Upper lobe of right lung (tissue), 1 donor: ENCODE data around the gene PELO. TPM values are rescaled to one million over a fixed set of nuclear protein-coding genes. Genes with fewer than 3 reads are reported as not detected.

Experiments used
- ATAC-seq: fragments of 200-7000 bp; cut with Tn5 transposase; one replicate; pipeline ENCODE4 v1.9.1; 2020; ENCODE audit warnings: mild to moderate bottlenecking, moderate library complexity
- DNase-seq: peaks from one replicate; pipeline ENCODE4 v3.0.0-alpha.2; 2020
- H3K27ac ChIP-seq: fragments of 200-600 bp; one replicate; pipeline ENCODE4 v1.8.0; 2022
- H3K27me3 ChIP-seq: fragments of 200-600 bp; one replicate; pipeline ENCODE4 v1.8.0; 2022; ENCODE audit warnings: mild to moderate bottlenecking
- H3K36me3 ChIP-seq: fragments of 200-600 bp; one replicate; pipeline ENCODE4 v1.8.0; 2022
- H3K4me1 ChIP-seq: fragments of 200-600 bp; one replicate; pipeline ENCODE4 v1.8.0; 2022
- H3K4me3 ChIP-seq: fragments of 200-600 bp; one replicate; pipeline ENCODE4 v1.8.0; 2022; ENCODE audit warnings: mild to moderate bottlenecking
- H3K9me3 ChIP-seq: fragments of 200-600 bp; one replicate; pipeline ENCODE4 v1.8.0; 2022
- CTCF ChIP-seq: fragments of 200-600 bp; IDR thresholded peaks from one replicate; pipeline ENCODE4 v1.8.0; 2022; ENCODE audit warnings: antibody characterized with exemption
- intact Hi-C: fragments of 100-400 bp; cut with DNase I; formaldehyde crosslinking; loops from one replicate; pipeline ENCODE4 v1.11.0; 2022
- total RNA-seq: library from RNA; stranded (reverse); fragmentation: NEBNext Ultra II Directional; extraction: Animal tissue kit (Norgen Biotek cat#: 25700); gene quantifications from one replicate; pipeline ENCODE4 v1.2.1, GENCODE V29; 2021
- donor health status: DM: no; HTN: yes; CAD: no; lungs with severe emphysema.

PELO gene
- total RNA-seq, 1 donor from 2014 or later: 41.3 TPM

DNA sequence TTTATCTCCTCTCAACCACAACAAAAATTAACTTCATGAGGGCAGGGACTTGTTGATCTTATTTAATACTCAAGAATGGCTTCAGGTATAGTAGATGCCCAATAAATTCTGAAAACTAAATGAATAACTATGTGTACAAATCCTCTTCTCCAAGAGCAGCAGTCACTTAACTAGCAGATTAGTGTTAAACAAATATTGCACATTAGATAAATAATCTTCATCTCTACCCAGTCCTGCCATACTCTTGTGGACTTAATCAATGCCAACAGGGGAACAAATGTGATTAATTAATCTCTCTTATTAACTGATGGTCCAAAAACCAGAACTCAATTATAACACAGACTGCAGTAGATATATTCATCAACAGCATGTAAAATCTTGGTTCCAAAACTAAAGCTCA, 15.0 kb upstream of the PELO start:
- Histone ChIP-seq H3K27ac (peak overlapping the region; percentile 32), H3K9me3 (no peaks in the 10 kb centered on the region), H3K4me3 (no peak overlapping the region), H3K27me3 (no peaks in the 10 kb centered on the region), H3K4me1 (peaks cover 23% of the 10 kb centered on the region), H3K36me3 (no peaks in the 10 kb centered on the region)
- intact Hi-C loops: no loop called here
- no peak for TF ChIP-seq CTCF
- DNase-seq: no peak
- no peak for ATAC-seq

- no peak for TF ChIP-seq CTCF
- Histone ChIP-seq H3K36me3 (no peaks in the 10 kb centered on the region), H3K4me1 (peaks cover 23% of the 10 kb centered on the region), H3K4me3 (no peak overlapping the region), H3K9me3 (no peaks in the 10 kb centered on the region), H3K27ac (peak overlapping the region; percentile 32), H3K27me3 (no peaks in the 10 kb centered on the region)
- ATAC-seq (no peak), DNase-seq (no peak)
- intact Hi-C loops: no loop called here
Observed at GRCh38 chr5:52773342-52773741, 14.4 kb upstream of the PELO start.

GRCh38 chr5:52774005-52774410, 13.7 kb upstream of the PELO start:
- H3K27ac ChIP-seq: no peak overlapping the region
- TF ChIP-seq CTCF: no peak
- no peak overlapping the region for H3K4me3 ChIP-seq
- intact Hi-C loops: no loop called here
- H3K36me3 ChIP-seq: no peaks in the 10 kb centered on the region
- DNase-seq: no peak
- peak; percentile 60 for ATAC-seq
- no peaks in the 10 kb centered on the region for H3K27me3 ChIP-seq
- no peaks in the 10 kb centered on the region for H3K9me3 ChIP-seq
- H3K4me1 ChIP-seq: peaks cover 23% of the 10 kb centered on the region

GRCh38 chr5:52776116-52776515, 11.6 kb upstream of the PELO start:
- H3K27ac ChIP-seq: no peak overlapping the region
- no peaks in the 10 kb centered on the region for H3K36me3 ChIP-seq
- H3K27me3 ChIP-seq: no peaks in the 10 kb centered on the region
- no peak overlapping the region for H3K4me3 ChIP-seq
- no peak for TF ChIP-seq CTCF
- ATAC-seq (no peak), DNase-seq (no peak)
- H3K9me3 ChIP-seq: no peaks in the 10 kb centered on the region
- intact Hi-C loops: no loop called here
- peaks cover 23% of the 10 kb centered on the region for H3K4me1 ChIP-seq

DNA sequence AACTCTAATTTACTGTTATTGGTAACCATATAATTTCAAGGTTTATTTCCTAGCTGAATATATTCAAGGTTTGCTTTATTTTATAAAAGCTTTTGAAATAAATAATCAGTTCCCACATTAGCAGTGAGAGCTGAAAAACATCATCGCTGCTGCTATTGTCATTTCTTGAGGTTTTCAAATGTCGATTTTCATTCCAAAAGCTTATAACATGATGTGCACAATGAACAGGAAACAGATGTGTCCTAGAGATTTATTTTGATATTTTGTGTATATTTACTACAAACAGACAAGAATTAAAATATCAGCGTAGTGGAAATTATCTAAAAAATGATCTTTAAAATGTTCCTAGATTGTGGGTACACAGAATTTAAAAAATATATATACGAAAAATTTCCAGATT, 10.5 kb upstream of the PELO start:
- no peak for DNase-seq
- no peak for ATAC-seq

More for the DNA sequence above, 10.5 kb upstream of the PELO start:
- Histone ChIP-seq H3K27me3 (no peaks in the 10 kb centered on the region), H3K4me3 (no peak overlapping the region), H3K4me1 (peaks cover 23% of the 10 kb centered on the region), H3K36me3 (no peaks in the 10 kb centered on the region), H3K27ac (peak overlapping the region; percentile 9), H3K9me3 (no peaks in the 10 kb centered on the region)
- no peak for TF ChIP-seq CTCF
- intact Hi-C loops: no loop called here
